ENCODE measurements around the gene USH1G. TPM values are rescaled to one million over a fixed set of nuclear protein-coding genes. Genes with fewer than 3 reads are reported as not detected.
"Not testable (repeated sequence)": the region's sequence is repeated elsewhere in the genome, so short reads cannot be mapped to it uniquely, and the experiment has no call there.

The USH1G gene
- polyA plus RNA-seq, 1 donor from 2014 or later: not detected

GRCh38 chr17:74970395-74970794 lies 47.3 kb upstream of the USH1G start:
- H3K9me3 ChIP-seq (ENCODE audit: low read length): no peaks in the 10 kb centered on the region
- H3K9me2 ChIP-seq (ENCODE audit: insufficient read depth, low read length): no peaks in the 10 kb centered on the region
- no peaks in the 10 kb centered on the region for H3F3A ChIP-seq (ENCODE audit: insufficient read depth, low read length, poor library complexity, severe bottlenecking)
- H3K79me2 ChIP-seq (replicated peaks; ENCODE audit: insufficient read depth, low read length): peaks cover 5% of the 10 kb centered on the region
- no peaks in the 10 kb centered on the region for H3K36me3 ChIP-seq (ENCODE audit: insufficient read depth, low read length)
- no peaks in the 10 kb centered on the region for H4K20me1 ChIP-seq (ENCODE audit: insufficient read depth)
- peak overlapping the region; percentile 96 for H3K4me3 ChIP-seq (ENCODE audit: low read length)
- H3K9ac ChIP-seq (ENCODE audit: low read length): no peak overlapping the region
- TF ChIP-seq REST (IDR thresholded peaks at IDR 0.05; ENCODE audit: borderline replicate concordance): no peak
- TF ChIP-seq, protein P1, sequence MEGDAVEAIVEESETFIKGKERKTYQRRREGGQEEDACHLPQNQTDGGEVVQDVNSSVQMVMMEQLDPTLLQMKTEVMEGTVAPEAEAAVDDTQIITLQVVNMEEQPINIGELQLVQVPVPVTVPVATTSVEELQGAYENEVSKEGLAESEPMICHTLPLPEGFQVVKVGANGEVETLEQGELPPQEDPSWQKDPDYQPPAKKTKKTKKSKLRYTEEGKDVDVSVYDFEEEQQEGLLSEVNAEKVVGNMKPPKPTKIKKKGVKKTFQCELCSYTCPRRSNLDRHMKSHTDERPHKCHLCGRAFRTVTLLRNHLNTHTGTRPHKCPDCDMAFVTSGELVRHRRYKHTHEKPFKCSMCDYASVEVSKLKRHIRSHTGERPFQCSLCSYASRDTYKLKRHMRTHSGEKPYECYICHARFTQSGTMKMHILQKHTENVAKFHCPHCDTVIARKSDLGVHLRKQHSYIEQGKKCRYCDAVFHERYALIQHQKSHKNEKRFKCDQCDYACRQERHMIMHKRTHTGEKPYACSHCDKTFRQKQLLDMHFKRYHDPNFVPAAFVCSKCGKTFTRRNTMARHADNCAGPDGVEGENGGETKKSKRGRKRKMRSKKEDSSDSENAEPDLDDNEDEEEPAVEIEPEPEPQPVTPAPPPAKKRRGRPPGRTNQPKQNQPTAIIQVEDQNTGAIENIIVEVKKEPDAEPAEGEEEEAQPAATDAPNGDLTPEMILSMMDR (IDR thresholded peaks at IDR 0.05; ENCODE audit: poor library complexity, severe bottlenecking): no peak
- no peak overlapping the region for H3K4me2 ChIP-seq (ENCODE audit: low read length)
- H3K27me3 ChIP-seq (ENCODE audit: insufficient read depth, low read depth, low read length): peaks cover 8% of the 10 kb centered on the region
- H2AFZ ChIP-seq (ENCODE audit: low read depth, low read length): no peak overlapping the region
- no peak overlapping the region for H3K27ac ChIP-seq (ENCODE audit: low read length)

- H3K4me3 ChIP-seq (ENCODE audit: low read length); H2AFZ ChIP-seq (ENCODE audit: low read depth, low read length); H3K27me3 ChIP-seq (ENCODE audit: insufficient read depth, low read depth, low read length); H3K9ac ChIP-seq (ENCODE audit: low read length); H3K9me2 ChIP-seq (ENCODE audit: insufficient read depth, low read length); H3K36me3 ChIP-seq (ENCODE audit: insufficient read depth, low read length); H3F3A ChIP-seq (ENCODE audit: insufficient read depth, low read length, poor library complexity, severe bottlenecking); H3K27ac ChIP-seq (ENCODE audit: low read length); H3K79me2 ChIP-seq (replicated peaks; ENCODE audit: insufficient read depth, low read length); H3K9me3 ChIP-seq (ENCODE audit: low read length); H3K4me2 ChIP-seq (ENCODE audit: low read length); H4K20me1 ChIP-seq (ENCODE audit: insufficient read depth): not testable (repeated sequence)
These were observed 46.4 kb upstream of the USH1G start for GRCh38 chr17:74969501-74969900.

DNA sequence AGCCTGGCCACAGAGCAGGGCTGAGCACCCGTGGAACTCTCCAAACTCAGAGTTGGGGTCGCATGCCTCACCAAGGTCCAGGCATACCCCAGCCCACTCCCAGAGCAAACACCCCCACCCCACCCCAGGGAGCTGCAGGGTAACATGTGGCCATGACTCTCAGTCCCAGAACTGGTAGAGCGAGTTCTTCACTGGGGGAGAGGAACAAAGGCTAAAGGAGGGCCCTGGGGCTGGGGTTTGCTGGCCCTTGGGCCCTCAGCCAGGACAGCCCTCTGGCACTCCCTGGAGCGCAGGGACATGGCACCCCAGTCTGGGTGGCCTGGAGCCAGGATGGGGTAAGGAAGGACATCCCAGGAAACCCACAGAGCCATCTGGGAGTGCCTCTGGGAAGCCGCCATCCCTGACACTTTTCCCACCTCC lies 45.3 kb upstream of the USH1G start:
- no peak for TF ChIP-seq SMC3 (conservative IDR thresholded peaks at IDR 0.05; ENCODE audit: poor library complexity)
- no peak for TF ChIP-seq TAF1 (IDR thresholded peaks at IDR 0.05; ENCODE audit: low read depth)
- TF ChIP-seq, protein P1 (IDR thresholded peaks at IDR 0.05; ENCODE audit: poor library complexity, severe bottlenecking): no peak
- Histone ChIP-seq H3K27me3 (ENCODE audit: insufficient read depth, low read depth, low read length) (peaks cover 7% of the 10 kb centered on the region), H3K79me2 (replicated peaks; ENCODE audit: insufficient read depth, low read length) (peaks cover 5% of the 10 kb centered on the region), H3K4me3 (ENCODE audit: low read length) (no peak overlapping the region), H3K4me2 (ENCODE audit: low read length) (no peak overlapping the region), H2AFZ (ENCODE audit: low read depth, low read length) (no peak overlapping the region), H3K9ac (ENCODE audit: low read length) (no peak overlapping the region), H3K9me2 (ENCODE audit: insufficient read depth, low read length) (no peaks in the 10 kb centered on the region), H4K20me1 (ENCODE audit: insufficient read depth) (no peaks in the 10 kb centered on the region), H3K36me3 (ENCODE audit: insufficient read depth, low read length) (no peaks in the 10 kb centered on the region), H3K9me3 (ENCODE audit: low read length) (no peaks in the 10 kb centered on the region), H3F3A (ENCODE audit: insufficient read depth, low read length, poor library complexity, severe bottlenecking) (no peaks in the 10 kb centered on the region), H3K27ac (ENCODE audit: low read length) (no peak overlapping the region)

All from neural cell (in vitro differentiated cells).